ENCODE data around the gene SAG.

DNA sequence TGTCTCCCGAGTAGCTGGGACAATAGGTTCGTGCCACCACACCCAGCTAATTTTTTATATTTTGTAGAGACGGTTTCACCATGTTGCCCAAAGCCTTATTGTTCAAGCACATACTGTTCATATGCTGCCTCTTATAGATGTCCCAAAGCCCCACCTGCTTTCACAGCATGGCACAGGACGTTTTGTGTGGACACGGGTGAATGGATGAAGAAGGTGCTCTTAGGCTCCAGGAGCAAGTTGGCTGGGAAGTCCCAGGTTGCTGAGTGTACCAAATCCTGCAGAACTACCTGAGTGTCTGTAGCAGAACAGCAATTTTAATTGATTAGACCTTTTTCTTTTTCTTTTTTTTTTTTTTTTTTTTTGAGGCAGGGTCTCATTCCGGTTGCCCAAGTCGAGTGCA, 10.5 kb upstream of the SAG start:
- TF ChIP-seq CTCF (IDR thresholded peaks at IDR 0.05) (no peak), POLR2AphosphoS5 (IDR thresholded peaks at IDR 0.05; ENCODE audit: low read depth, low read length) (no peak), TCF7L2 (IDR thresholded peaks at IDR 0.05; ENCODE audit: low read depth, low read length) (no peak), SIN3A (IDR thresholded peaks at IDR 0.05; ENCODE audit: borderline replicate concordance, insufficient read depth, low read depth, low read length) (no peak)
- TF ChIP-seq, protein P1, sequence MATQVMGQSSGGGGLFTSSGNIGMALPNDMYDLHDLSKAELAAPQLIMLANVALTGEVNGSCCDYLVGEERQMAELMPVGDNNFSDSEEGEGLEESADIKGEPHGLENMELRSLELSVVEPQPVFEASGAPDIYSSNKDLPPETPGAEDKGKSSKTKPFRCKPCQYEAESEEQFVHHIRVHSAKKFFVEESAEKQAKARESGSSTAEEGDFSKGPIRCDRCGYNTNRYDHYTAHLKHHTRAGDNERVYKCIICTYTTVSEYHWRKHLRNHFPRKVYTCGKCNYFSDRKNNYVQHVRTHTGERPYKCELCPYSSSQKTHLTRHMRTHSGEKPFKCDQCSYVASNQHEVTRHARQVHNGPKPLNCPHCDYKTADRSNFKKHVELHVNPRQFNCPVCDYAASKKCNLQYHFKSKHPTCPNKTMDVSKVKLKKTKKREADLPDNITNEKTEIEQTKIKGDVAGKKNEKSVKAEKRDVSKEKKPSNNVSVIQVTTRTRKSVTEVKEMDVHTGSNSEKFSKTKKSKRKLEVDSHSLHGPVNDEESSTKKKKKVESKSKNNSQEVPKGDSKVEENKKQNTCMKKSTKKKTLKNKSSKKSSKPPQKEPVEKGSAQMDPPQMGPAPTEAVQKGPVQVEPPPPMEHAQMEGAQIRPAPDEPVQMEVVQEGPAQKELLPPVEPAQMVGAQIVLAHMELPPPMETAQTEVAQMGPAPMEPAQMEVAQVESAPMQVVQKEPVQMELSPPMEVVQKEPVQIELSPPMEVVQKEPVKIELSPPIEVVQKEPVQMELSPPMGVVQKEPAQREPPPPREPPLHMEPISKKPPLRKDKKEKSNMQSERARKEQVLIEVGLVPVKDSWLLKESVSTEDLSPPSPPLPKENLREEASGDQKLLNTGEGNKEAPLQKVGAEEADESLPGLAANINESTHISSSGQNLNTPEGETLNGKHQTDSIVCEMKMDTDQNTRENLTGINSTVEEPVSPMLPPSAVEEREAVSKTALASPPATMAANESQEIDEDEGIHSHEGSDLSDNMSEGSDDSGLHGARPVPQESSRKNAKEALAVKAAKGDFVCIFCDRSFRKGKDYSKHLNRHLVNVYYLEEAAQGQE (IDR thresholded peaks at IDR 0.05; ENCODE audit: insufficient read depth in 1 of 2, low read depth in 2 of 2, low read length in 1 of 2): no peak

Data from Panc1 (cell line).